Thyroid gland (tissue), 4 donors: ENCODE data around the gene THRB.

Experiments used
- POLR2A ChIP-seq, 2 donors: fragments of 450-650 bp; IDR thresholded peaks; one replicate each; pipeline ENCODE4 v1.6.1; 2017; ENCODE audit warnings: antibody characterized with exemption in 2 of 2, mild to moderate bottlenecking in 2 of 2, moderate library complexity in 1 of 2
- TF ChIP-seq, protein P1 (sequence below), 6 experiments: fragments of 200-600 bp in 3 of 6; fragments of 450-650 bp in 3 of 6; sonication (generic) in 3 of 6; IDR thresholded peaks; one replicate each; pipeline ENCODE4 v1.5.1; 2016 to 2019; ENCODE audit warnings: antibody characterized with exemption in 6 of 6, mild to moderate bottlenecking in 2 of 6, inconsistent platforms in 1 of 6, moderate library complexity in 1 of 6

DNA sequence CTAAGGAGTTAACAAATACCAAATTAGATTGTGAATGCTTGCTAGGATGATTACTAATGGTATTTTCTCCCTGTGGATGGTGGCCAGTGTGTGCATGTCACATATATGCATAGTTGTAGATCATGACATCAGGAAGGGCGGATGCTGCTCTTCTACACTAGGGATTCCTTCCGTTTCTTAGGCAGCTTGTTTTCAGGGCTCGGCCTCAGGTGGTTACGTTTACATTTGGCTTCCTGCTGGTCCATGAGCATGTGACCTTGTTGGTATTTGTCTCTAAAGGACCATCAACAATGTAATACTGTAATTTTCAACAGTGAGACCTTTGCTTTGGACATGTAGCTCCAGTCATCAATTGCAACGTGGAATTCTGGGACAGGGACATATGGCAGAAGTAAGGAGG lies 328.1 kb downstream of the THRB start:
- TF ChIP-seq, protein P1, sequence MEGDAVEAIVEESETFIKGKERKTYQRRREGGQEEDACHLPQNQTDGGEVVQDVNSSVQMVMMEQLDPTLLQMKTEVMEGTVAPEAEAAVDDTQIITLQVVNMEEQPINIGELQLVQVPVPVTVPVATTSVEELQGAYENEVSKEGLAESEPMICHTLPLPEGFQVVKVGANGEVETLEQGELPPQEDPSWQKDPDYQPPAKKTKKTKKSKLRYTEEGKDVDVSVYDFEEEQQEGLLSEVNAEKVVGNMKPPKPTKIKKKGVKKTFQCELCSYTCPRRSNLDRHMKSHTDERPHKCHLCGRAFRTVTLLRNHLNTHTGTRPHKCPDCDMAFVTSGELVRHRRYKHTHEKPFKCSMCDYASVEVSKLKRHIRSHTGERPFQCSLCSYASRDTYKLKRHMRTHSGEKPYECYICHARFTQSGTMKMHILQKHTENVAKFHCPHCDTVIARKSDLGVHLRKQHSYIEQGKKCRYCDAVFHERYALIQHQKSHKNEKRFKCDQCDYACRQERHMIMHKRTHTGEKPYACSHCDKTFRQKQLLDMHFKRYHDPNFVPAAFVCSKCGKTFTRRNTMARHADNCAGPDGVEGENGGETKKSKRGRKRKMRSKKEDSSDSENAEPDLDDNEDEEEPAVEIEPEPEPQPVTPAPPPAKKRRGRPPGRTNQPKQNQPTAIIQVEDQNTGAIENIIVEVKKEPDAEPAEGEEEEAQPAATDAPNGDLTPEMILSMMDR (IDR thresholded peaks at IDR 0.05) = no peak
- no peak for TF ChIP-seq POLR2A (IDR thresholded peaks at IDR 0.05)
